ENCODE results near the gene SEPTIN6. TPM values are rescaled to one million over a fixed set of nuclear protein-coding genes. Genes with fewer than 3 reads are reported as not detected.

The SEPTIN6 gene
- total and polyA plus RNA-seq, 2 donors (not counting 3 experiments of a cell fraction or from before 2014, with no cell fraction given): 23.1 to 31.8 TPM

GRCh38 chrX:119647089-119647488, 45.9 kb downstream of the SEPTIN6 start:
- no peak for DNase-seq (ENCODE audit: low read depth, low spot score)
- H3K4me2 ChIP-seq (ENCODE audit: insufficient read depth, low read length): no peak overlapping the region
- dilution Hi-C loops (cut with MboI; ENCODE audit: extremely low pct_ligation_motif_present, low sequenced_read_pairs): no loop called here
- no peak overlapping the region for H3K27ac ChIP-seq (ENCODE audit: insufficient read depth, low read depth, low read length)
- no peaks in the 10 kb centered on the region for H3K9me1 ChIP-seq (replicated peaks; ENCODE audit: control insufficient read depth, extremely low read depth, insufficient read depth, low read length)
- no peak overlapping the region for H2AFZ ChIP-seq (ENCODE audit: low read depth, low read length)
- ChIA-PET POLR2A (no interaction called here), CTCF (no interaction called here)
- no peaks in the 10 kb centered on the region for H3K79me2 ChIP-seq (ENCODE audit: control insufficient read depth, insufficient read depth, low read length)
- H3K9me3 ChIP-seq (replicated peaks; ENCODE audit: control insufficient read depth, insufficient read depth, low read length): no peaks in the 10 kb centered on the region
- no peak overlapping the region for H3K4me3 ChIP-seq (replicated peaks in 1 of 3; ENCODE audit: insufficient read depth in 1 of 3, low read depth in 1 of 3, low read length in 3 of 3)
- BruUV-seq (replicated peaks): no TSS peak
- no peak overlapping the region for H3K9ac ChIP-seq (replicated peaks; ENCODE audit: extremely low read depth, insufficient read depth, low read length)
- H3K27me3 ChIP-seq (ENCODE audit: control insufficient read depth in 2 of 2, insufficient read depth in 2 of 2, low read length in 2 of 2): no peaks in the 10 kb centered on the region
- TF ChIP-seq FOS (IDR thresholded peaks at IDR 0.05; ENCODE audit: borderline replicate concordance, insufficient read depth, low read length): no peak
- H3K36me3 ChIP-seq (ENCODE audit: control insufficient read depth in 2 of 2, extremely low read depth in 1 of 2, insufficient read depth in 2 of 2, low read length in 2 of 2): no peaks in the 10 kb centered on the region
- H3K4me1 ChIP-seq (ENCODE audit: control insufficient read depth, extremely low read depth, insufficient read depth, low read length): peaks cover 3% of the 10 kb centered on the region
- no peaks in the 10 kb centered on the region for H4K20me1 ChIP-seq (replicated peaks; ENCODE audit: control insufficient read depth, extremely low read depth, insufficient read depth, low read length)
- intact Hi-C loops (cut with micrococcal nuclease): no loop called here
- peak; percentile 76 for FAIRE-seq

GRCh38 chrX:119646515-119646914, 46.5 kb downstream of the SEPTIN6 start:
- FAIRE-seq: no peak
- no peaks in the 10 kb centered on the region for H3K9me3 ChIP-seq (replicated peaks; ENCODE audit: control insufficient read depth, insufficient read depth, low read length)

More at GRCh38 chrX:119646515-119646914, 46.5 kb downstream of the SEPTIN6 start:
- TF ChIP-seq JUN (IDR thresholded peaks at IDR 0.05; ENCODE audit: borderline replicate concordance, insufficient read depth, insufficient read length, low read depth) (no peak), CTCF (IDR thresholded peaks at IDR 0.05; ENCODE audit: extremely low read depth in 1 of 2, insufficient read depth in 1 of 2, low read depth in 1 of 2, low read length in 2 of 2) (no peak), MAX (IDR thresholded peaks at IDR 0.05; ENCODE audit: insufficient read depth, insufficient read length) (no peak), POLR2A (IDR thresholded peaks at IDR 0.05; ENCODE audit: low read depth, low read length) (no peak), FOS (IDR thresholded peaks at IDR 0.05; ENCODE audit: borderline replicate concordance, insufficient read depth, low read length) (no peak), POLR2AphosphoS5 (IDR thresholded peaks at IDR 0.05; ENCODE audit: insufficient read depth, low read depth, low read length) (no peak), MYC (IDR thresholded peaks at IDR 0.05; ENCODE audit: low read depth, low read length) (no peak), EZH2 (IDR thresholded peaks at IDR 0.05; ENCODE audit: borderline replicate concordance, low read depth, low read length, severe bottlenecking) (no peak), GATA2 (IDR thresholded peaks at IDR 0.05; ENCODE audit: insufficient read depth, insufficient read length, low read depth, low read length) (no peak)
- H3K4me1 ChIP-seq (ENCODE audit: control insufficient read depth, extremely low read depth, insufficient read depth, low read length): peaks cover 3% of the 10 kb centered on the region
- no peaks in the 10 kb centered on the region for H3K9me1 ChIP-seq (replicated peaks; ENCODE audit: control insufficient read depth, extremely low read depth, insufficient read depth, low read length)
- CTCF ChIA-PET: no interaction called here
- H3K27ac ChIP-seq (ENCODE audit: insufficient read depth, low read depth, low read length): no peak overlapping the region
- no TSS peak for BruUV-seq (replicated peaks)
- H4K20me1 ChIP-seq (replicated peaks; ENCODE audit: control insufficient read depth, extremely low read depth, insufficient read depth, low read length): no peaks in the 10 kb centered on the region
- H3K36me3 ChIP-seq (ENCODE audit: control insufficient read depth in 2 of 2, extremely low read depth in 1 of 2, insufficient read depth in 2 of 2, low read length in 2 of 2): no peaks in the 10 kb centered on the region
- no peak overlapping the region for H3K4me2 ChIP-seq (ENCODE audit: insufficient read depth, low read length)
- POLR2A ChIA-PET: no interaction called here
- H3K27me3 ChIP-seq (ENCODE audit: control insufficient read depth in 2 of 2, insufficient read depth in 2 of 2, low read length in 2 of 2): no peaks in the 10 kb centered on the region
- no peak for DNase-seq (ENCODE audit: low read depth, low spot score)
- H3K79me2 ChIP-seq (ENCODE audit: control insufficient read depth, insufficient read depth, low read length): no peaks in the 10 kb centered on the region
- H3K4me3 ChIP-seq (replicated peaks in 1 of 3; ENCODE audit: insufficient read depth in 1 of 3, low read depth in 1 of 3, low read length in 3 of 3): no peak overlapping the region
- intact Hi-C loops (cut with micrococcal nuclease): no loop called here
- H3K9ac ChIP-seq (replicated peaks; ENCODE audit: extremely low read depth, insufficient read depth, low read length): no peak overlapping the region
- dilution Hi-C loops (cut with MboI; ENCODE audit: extremely low pct_ligation_motif_present, low sequenced_read_pairs): no loop called here
- H2AFZ ChIP-seq (ENCODE audit: low read depth, low read length): no peak overlapping the region

Measured in endothelial cell of umbilical vein (primary cell).